Cardiac muscle cell (in vitro differentiated cells and primary cell): ENCODE measurements around the gene CTNND2. TPM values are rescaled to one million over a fixed set of nuclear protein-coding genes. Genes with fewer than 3 reads are reported as not detected.

Experiments used
- DNase-seq, 2 donors: peaks; one replicate each; pipeline versions ENCODE4 v3.0.0 to v3.0.0-alpha.2; 2010 to 2017; ENCODE audit warnings: low read depth in 1 of 2, low spot score in 1 of 2
- H3K27ac ChIP-seq: fragments of 200-600 bp; sonication (generic); 2 replicates; pipeline ENCODE4 v1.5.1; 2016
- H3K27me3 ChIP-seq: fragments of 200-600 bp; sonication (generic); 2 replicates; pipeline ENCODE4 v1.6.0; 2016; ENCODE audit warnings: control low read depth
- H3K36me3 ChIP-seq: fragments of 200-600 bp; sonication (generic); 2 replicates; pipeline ENCODE4 v1.5.1; 2016; ENCODE audit warnings: control low read depth
- H3K4me1 ChIP-seq: fragments of 200-600 bp; sonication (generic); 2 replicates; pipeline ENCODE4 v1.8.1; 2017; ENCODE audit warnings: low read depth, mild to moderate bottlenecking, mixed run types
- H3K4me3 ChIP-seq: fragments of 200-600 bp; sonication (generic); 2 replicates; pipeline ENCODE4 v1.5.1; 2016; ENCODE audit warnings: mild to moderate bottlenecking
- H3K9me3 ChIP-seq: fragments of 200-600 bp; sonication (generic); 2 replicates; pipeline ENCODE4 v1.5.1; 2017; ENCODE audit warnings: low read depth, mild to moderate bottlenecking, control low read depth
- polyA plus RNA-seq: library from polyadenylated mRNA; unstranded; fragments of >200 nt; fragmentation: Nextera tagmentation; extraction: Ambion mirVana; gene quantifications from 2 replicates; pipeline ENCODE4 v1.2.1, GENCODE V29; 2016
- total RNA-seq: library from RNA; depleted of rRNA; stranded (reverse); fragments of >200 nt; gene quantifications from 2 replicates; pipeline ENCODE4 v1.2.3, GENCODE V29; 2016
- TF ChIP-seq, protein P1 (sequence below): IDR thresholded peaks from 2 replicates; pipeline ENCODE4 v1.5.1; 2012; ENCODE audit warnings: low read depth, mild to moderate bottlenecking, low read length

Gene CTNND2
- total and polyA plus RNA-seq, 2 experiments from 2014 or later: 11.0 to 12.7 TPM

DNA sequence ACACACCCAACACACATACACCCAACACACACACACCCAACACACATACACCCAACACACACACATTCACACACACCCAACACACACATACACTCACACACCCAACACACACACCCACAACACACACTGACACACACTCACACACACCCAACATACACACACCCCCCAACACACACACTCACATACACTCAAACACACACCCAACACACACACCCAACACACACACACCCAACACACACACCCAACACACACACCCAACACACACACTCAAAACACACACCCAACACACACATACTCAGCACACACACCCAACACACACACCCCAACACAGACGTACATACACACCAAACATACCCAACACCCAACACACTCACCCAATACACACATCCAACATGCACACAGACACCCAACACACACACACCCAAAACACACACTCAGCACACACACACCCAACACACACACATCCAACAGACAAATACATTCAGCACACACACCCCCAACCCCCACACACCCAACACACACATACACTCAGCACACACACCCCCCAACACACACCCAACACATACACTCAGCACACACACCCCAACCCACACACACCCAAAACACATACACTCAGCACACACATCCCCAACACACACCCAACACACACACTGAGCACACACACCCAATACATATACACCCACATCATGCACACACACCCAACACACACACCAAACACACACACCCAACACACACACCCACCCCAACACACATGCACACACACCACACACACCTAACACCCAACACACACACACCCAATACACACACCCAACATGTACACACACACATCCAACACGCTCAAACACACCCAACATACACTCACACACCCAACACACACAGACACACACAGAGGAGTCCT lies 663.7 kb downstream of the CTNND2 start:
- TF ChIP-seq, protein P1, sequence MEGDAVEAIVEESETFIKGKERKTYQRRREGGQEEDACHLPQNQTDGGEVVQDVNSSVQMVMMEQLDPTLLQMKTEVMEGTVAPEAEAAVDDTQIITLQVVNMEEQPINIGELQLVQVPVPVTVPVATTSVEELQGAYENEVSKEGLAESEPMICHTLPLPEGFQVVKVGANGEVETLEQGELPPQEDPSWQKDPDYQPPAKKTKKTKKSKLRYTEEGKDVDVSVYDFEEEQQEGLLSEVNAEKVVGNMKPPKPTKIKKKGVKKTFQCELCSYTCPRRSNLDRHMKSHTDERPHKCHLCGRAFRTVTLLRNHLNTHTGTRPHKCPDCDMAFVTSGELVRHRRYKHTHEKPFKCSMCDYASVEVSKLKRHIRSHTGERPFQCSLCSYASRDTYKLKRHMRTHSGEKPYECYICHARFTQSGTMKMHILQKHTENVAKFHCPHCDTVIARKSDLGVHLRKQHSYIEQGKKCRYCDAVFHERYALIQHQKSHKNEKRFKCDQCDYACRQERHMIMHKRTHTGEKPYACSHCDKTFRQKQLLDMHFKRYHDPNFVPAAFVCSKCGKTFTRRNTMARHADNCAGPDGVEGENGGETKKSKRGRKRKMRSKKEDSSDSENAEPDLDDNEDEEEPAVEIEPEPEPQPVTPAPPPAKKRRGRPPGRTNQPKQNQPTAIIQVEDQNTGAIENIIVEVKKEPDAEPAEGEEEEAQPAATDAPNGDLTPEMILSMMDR: no peak
- Histone ChIP-seq H3K27me3 (no peaks in the 10 kb centered on the region), H3K27ac (no peak overlapping the region), H3K4me1 (no peaks in the 10 kb centered on the region), H3K4me3 (no peak overlapping the region), H3K9me3 (no peaks in the 10 kb centered on the region), H3K36me3 (no peaks in the 10 kb centered on the region)
- no peak for DNase-seq

DNA sequence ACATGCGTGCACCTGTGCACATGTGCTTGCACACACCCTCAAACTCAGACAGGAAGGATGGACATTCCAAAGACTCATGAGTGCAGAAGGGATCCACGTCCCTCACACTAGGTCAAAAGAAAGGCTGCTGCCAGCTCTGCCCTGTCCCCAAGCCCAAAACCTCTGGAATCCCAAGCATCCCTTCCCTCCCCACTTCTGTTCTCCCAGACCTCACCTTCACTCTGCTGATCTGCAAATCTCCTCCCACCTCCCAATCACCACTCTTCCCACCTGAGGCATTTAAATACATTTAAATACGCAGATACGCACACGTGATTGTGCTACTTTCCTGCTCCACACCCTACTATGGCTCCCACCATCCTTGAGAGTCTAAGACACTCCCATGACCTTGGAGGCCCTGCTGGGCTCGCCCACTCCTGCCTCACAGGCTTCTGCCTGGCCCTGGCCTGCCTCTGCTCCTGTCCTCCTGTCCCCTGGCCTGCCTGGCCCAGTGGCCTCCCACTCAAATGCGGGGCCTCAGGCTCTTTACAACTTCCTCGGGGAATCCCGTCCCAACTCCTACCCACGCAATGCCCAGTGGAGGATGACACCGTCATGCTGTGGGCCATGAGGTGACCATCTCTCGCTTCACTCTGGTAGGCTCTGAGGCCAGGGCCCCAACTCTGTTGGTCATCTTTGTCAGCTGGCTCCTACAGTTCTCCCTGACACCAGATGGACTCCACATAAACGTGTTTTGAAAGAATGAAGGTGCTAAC lies 664.8 kb downstream of the CTNND2 start:
- H3K9me3 ChIP-seq: no peaks in the 10 kb centered on the region
- H3K4me3 ChIP-seq: no peak overlapping the region
- peaks cover 9% of the 10 kb centered on the region for H3K4me1 ChIP-seq
- no peaks in the 10 kb centered on the region for H3K36me3 ChIP-seq
- TF ChIP-seq, protein P1: no peak
- DNase-seq: no peak
- H3K27me3 ChIP-seq: no peaks in the 10 kb centered on the region
- H3K27ac ChIP-seq: no peak overlapping the region

DNA sequence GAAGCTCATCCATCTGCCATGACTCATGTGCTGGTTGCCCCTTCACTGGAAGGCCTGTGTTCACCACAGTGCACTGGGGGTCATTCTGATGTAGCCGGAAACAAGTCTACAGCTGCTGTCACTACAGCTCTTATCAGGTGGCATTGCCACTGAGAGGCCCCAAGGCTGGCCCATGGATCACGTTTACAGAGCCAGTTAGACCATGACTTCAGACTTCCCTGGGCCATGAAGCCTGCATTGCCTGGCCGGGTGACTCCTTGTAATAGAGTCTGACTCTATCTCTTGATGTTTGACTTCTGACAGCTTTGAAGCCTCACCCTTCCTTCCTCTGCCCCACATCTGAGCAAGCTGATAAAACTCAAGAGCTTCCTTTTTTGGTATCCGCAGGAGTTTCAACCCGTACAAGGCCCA lies 669.7 kb downstream of the CTNND2 start:
- no peaks in the 10 kb centered on the region for H3K27me3 ChIP-seq
- H3K36me3 ChIP-seq: no peaks in the 10 kb centered on the region
- DNase-seq: peak in 1 of 2 donors; percentile 74
- no peaks in the 10 kb centered on the region for H3K9me3 ChIP-seq
- TF ChIP-seq, protein P1: no peak
- H3K4me1 ChIP-seq: peaks cover 18% of the 10 kb centered on the region
- H3K4me3 ChIP-seq: no peak overlapping the region
- peak overlapping the region; percentile 96 for H3K27ac ChIP-seq

DNA sequence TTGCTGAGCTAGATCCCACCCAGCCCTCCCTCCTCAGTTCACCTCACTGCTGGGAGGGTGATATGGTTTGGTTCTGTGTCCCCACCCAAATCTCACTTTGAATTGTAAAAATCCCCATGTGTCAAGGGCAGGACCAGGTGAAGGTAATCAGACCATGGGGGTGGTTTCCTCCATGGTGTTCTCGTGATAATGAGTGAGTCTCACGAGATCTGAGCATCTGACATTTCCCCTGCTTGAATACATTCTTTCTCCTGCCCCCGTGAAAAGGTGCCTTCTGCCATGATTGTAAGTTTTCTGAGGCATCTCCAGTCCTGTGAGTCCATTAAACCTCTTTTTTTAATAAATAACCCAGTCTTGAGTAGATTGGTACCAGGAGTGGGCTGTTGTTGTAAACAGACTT lies 673.4 kb downstream of the CTNND2 start:
- DNase-seq: no peak
- TF ChIP-seq, protein P1: no peak
- no peaks in the 10 kb centered on the region for H3K9me3 ChIP-seq
- H3K27ac ChIP-seq: no peak overlapping the region
- peaks cover 18% of the 10 kb centered on the region for H3K4me1 ChIP-seq
- H3K36me3 ChIP-seq: no peaks in the 10 kb centered on the region
- no peaks in the 10 kb centered on the region for H3K27me3 ChIP-seq
- no peak overlapping the region for H3K4me3 ChIP-seq

DNA sequence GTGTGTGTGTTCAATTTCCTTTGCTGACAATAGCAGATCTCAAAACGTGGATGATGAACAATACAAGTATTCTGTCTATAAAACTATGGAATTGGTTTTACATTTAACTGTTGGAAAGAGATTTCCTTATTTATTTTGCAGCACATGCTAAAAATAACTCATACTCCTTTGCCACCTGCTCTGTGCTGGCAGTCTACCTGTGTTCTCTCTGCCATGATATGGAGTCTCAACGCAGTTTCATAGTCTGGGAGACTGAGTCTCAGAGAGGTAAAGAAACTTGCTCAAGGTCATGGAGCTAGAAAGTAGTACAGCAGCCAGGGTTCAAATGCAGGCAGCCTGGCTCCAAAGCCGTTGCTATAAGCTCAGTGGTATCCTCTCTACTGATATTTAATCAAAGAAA lies 677.2 kb downstream of the CTNND2 start:
- no peaks in the 10 kb centered on the region for H3K36me3 ChIP-seq
- H3K27me3 ChIP-seq: no peaks in the 10 kb centered on the region
- DNase-seq: no peak
- H3K9me3 ChIP-seq: no peaks in the 10 kb centered on the region
- TF ChIP-seq, protein P1: no peak
- no peak overlapping the region for H3K4me3 ChIP-seq
- H3K27ac ChIP-seq: no peak overlapping the region
- H3K4me1 ChIP-seq: no peaks in the 10 kb centered on the region
